Measurements from ENCODE around the gene MAP3K6.

- no peak for TF ChIP-seq CTCF (IDR thresholded peaks at IDR 0.05)
- TF ChIP-seq POLR2A (IDR thresholded peaks at IDR 0.05) = no peak
Observed at GRCh38 chr1:27372808-27373690, 6.3 kb upstream of the MAP3K6 start.
